Regular cardiac myocyte (primary cell): ENCODE measurements around the gene NPY4R2. TPM values are rescaled to one million over a fixed set of nuclear protein-coding genes. Genes with fewer than 3 reads are reported as not detected.

Experiments
- total RNA-seq: library from RNA; depleted of rRNA; stranded (reverse); fragments of >200 nt; gene quantifications from 2 replicates; pipeline ENCODE4 v1.2.3, GENCODE V29; 2014

Gene NPY4R2
- total RNA-seq: 0.19 and 0.28 TPM in 2 replicates

GRCh38 chr10:47918475-47918874 lies at the start of gene NPY4R2:
Gene NPY4R2, plus strand, starts transcription at chr10:47918662. Its CDS starts 3,326 bp downstream, at chr10:47921988.

Other genes with a start within 250 kb of the NPY4R2 start
- under 0.01 and 0.28 TPM in 2 replicates for gene SYT15B, start 155.1 kb upstream of the NPY4R2 start, total RNA-seq
- not detected in 2 replicates for gene FAM25C, start 81.1 kb downstream of the NPY4R2 start, total RNA-seq